CD4-positive, alpha-beta memory T cell (primary cell): ENCODE results near the gene FRS3. TPM values are rescaled to one million over a fixed set of nuclear protein-coding genes. Genes with fewer than 3 reads are reported as not detected.

Experiments used
- CTCF ChIA-PET: fragments of 350-600 bp; sonication (Branson Sonifier 250); formaldehyde crosslinking; loops from one replicate; lab custom pipeline; 2021; ENCODE audit warnings: inconsistent platforms; ENCODE audit not compliant: partially characterized antibody; lab: Charles Lee
- POLR2A ChIA-PET: fragments of 350-600 bp; sonication (Branson Sonifier 250); formaldehyde crosslinking; loops from one replicate; lab custom pipeline; 2021; ENCODE audit not compliant: partially characterized antibody; lab: Charles Lee
- DNase-seq, 5 donors: peaks; one replicate each; pipeline versions ENCODE4 v3.0.0 to v3.0.0-alpha.2; 2020 to 2022; ENCODE audit warnings: mixed read lengths in 1 of 5
- H3K27ac ChIP-seq: one replicate; pipeline ENCODE4 v1.7.0; 2013; ENCODE audit warnings: low read depth, low read length
- H3K27me3 ChIP-seq: 2 replicates; pipeline ENCODE4 v1.7.0; 2013; ENCODE audit warnings: mild to moderate bottlenecking, low read length, moderate library complexity; ENCODE audit not compliant: insufficient read depth
- H3K36me3 ChIP-seq: 2 replicates; pipeline ENCODE4 v1.7.0; 2013; ENCODE audit warnings: mild to moderate bottlenecking, low read length, moderate library complexity; ENCODE audit not compliant: insufficient read depth
- H3K4me1 ChIP-seq: 2 replicates; pipeline ENCODE4 v1.7.0; 2013; ENCODE audit warnings: mild to moderate bottlenecking, low read length, moderate library complexity; ENCODE audit not compliant: insufficient read depth
- H3K4me3 ChIP-seq, 2 donors: one replicate each; pipeline ENCODE4 v1.7.0; 2013; ENCODE audit warnings: low read length in 2 of 2, mild to moderate bottlenecking in 1 of 2
- H3K9me3 ChIP-seq, 2 donors: one replicate each; pipeline ENCODE4 v1.7.0; 2013; ENCODE audit warnings: low read length in 2 of 2, control low read depth in 1 of 2; ENCODE audit not compliant: control insufficient read depth in 1 of 2
- H3K27ac Mint-ChIP-seq, 7 donors: one replicate each; pipeline ENCODE4 v1.8.0; 2020 to 2021; ENCODE audit warnings: mixed read lengths in 7 of 7, mild to moderate bottlenecking in 6 of 7, inconsistent platforms in 3 of 7, moderate library complexity in 3 of 7
- H3K27me3 Mint-ChIP-seq, 2 donors: one replicate each; pipeline ENCODE4 v1.8.0; 2020 to 2021; ENCODE audit warnings: mixed read lengths in 2 of 2
- H3K36me3 Mint-ChIP-seq, 2 donors: one replicate each; pipeline ENCODE4 v1.8.0; 2020 to 2021; ENCODE audit warnings: mixed read lengths in 2 of 2, inconsistent platforms in 1 of 2, mild to moderate bottlenecking in 1 of 2
- H3K4me1 Mint-ChIP-seq, 4 donors: one replicate each; pipeline ENCODE4 v1.8.0; 2020 to 2021; ENCODE audit warnings: mixed read lengths in 4 of 4, mild to moderate bottlenecking in 1 of 4
- H3K4me3 Mint-ChIP-seq, 8 donors: one replicate each; pipeline ENCODE4 v1.8.0; 2020 to 2021; ENCODE audit warnings: mixed read lengths in 8 of 8, mild to moderate bottlenecking in 7 of 8, moderate library complexity in 6 of 8, inconsistent platforms in 3 of 8
- H3K9me3 Mint-ChIP-seq, 8 donors: one replicate each; pipeline ENCODE4 v1.8.0; 2020 to 2021; ENCODE audit warnings: mixed read lengths in 8 of 8, mild to moderate bottlenecking in 5 of 8, inconsistent platforms in 3 of 8, moderate library complexity in 1 of 8
- intact Hi-C: fragments of 100-400 bp; cut with micrococcal nuclease; formaldehyde crosslinking; loops from one replicate; pipeline ENCODE4 v1.15.1; 2023
- polyA plus RNA-seq, 2 donors: library from polyadenylated mRNA; unstranded; fragments of 300-500 nt; fragmentation: Illumina TruSeq; gene quantifications; one replicate each; pipeline ENCODE4 v1.2.3, GENCODE V29; 2021
- total RNA-seq, 2 experiments: library from RNA; stranded (reverse); gene quantifications; one replicate each; pipeline ENCODE4 v1.2.3, GENCODE V29; 2021

The FRS3 gene
- total and polyA plus RNA-seq, 4 experiments from 2014 or later = 2.2 to 10.0 (median 5.8) TPM

DNA sequence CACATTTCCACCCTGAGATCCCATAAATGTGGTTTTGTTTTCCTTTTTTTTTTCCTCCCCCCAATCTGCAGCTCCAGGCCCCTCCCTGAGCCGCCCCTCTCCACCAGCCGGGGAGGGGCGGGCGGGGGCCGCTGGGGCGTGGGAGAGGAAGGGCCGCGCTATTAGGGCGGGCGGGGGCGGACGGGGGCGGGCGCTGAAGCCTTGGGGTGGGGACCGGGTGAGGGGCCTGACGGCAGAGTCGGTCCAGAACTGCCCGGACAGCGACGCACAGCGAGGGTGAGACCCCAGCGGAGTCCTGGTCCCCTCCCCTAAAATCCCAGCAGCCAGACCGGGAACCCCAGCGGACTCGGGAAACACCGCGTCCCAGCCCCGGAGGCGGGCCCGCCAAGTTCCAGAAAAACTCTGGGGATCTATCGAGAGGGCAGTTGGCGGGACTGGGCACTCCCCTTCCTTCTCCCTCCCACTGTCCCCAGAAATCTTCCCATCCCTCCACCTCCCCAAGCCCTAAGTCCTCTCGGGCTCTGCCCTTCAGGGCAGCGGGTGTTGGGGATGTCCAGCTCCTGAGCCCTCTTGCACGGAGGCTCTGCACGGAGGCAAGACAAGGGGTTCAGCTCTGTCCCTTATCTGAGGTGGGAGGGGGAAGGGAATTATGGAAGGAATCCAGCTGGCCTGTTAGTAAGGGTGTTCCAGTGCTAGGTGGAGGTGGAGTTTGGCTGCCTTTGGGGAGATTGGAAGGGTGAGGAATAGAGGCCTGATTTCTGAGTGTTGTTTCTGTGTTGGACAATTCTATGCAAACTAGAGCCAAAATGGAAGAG lies 1.1 kb upstream of the FRS3 start, which contains the start of gene PRICKLE4:
TSS of gene PRICKLE4 (plus strand) at position 232 of the 815 bp plus-strand sequence. CDS start 2,692 bp downstream, outside the sequence.
- Mint-ChIP-seq H3K9me3 (peaks cover 0 to under 1% (median 0%) of the 10 kb centered on the region in 8 donors), H3K4me1 (peaks cover 9 to 32% (median 16%) of the 10 kb centered on the region in 4 donors), H3K27me3 (peaks cover 2 to 3% of the 10 kb centered on the region in 2 donors), H3K36me3 (peaks cover 2 to 8% of the 10 kb centered on the region in 2 donors), H3K4me3 (peak within 1 kb of the TSS; percentile 80 to 94 (median 87)), H3K27ac (peak within 1 kb of the TSS in 4 of 7 donors; percentile 72 to 88 (median 84))
- ChIA-PET CTCF (interaction anchor here (1.1 to 9.8 kb wide), 6 partner anchors 11 to 434 kb away, joined by 3 to 178 read pairs (median 4); partner anchors contain the start of genes BYSL, MED20 and TAF8), POLR2A (interaction anchor here (1.2 to 1.4 kb wide), 2 partner anchors 268 to 526 kb away, joined by 3 to 6 read pairs; no protein-coding TSS in a partner anchor)
- peaks cover 16% of the 10 kb centered on the region for H3K4me1 ChIP-seq
- H3K36me3 ChIP-seq = no peaks in the 10 kb centered on the region
- H3K27ac ChIP-seq = peak within 1 kb of the TSS; percentile 44
- no peak for DNase-seq
- H3K9me3 ChIP-seq = no peaks in the 10 kb centered on the region
- peak within 1 kb of the TSS; percentile 44 to 76 for H3K4me3 ChIP-seq
- intact Hi-C loops = loop anchor here (1.0 to 10.0 kb wide), 7 partner anchors 45 to 1394 kb away; partner anchors contain the start of genes MRPS10, SRF, TFEB and USP49
- no peaks in the 10 kb centered on the region for H3K27me3 ChIP-seq

DNA sequence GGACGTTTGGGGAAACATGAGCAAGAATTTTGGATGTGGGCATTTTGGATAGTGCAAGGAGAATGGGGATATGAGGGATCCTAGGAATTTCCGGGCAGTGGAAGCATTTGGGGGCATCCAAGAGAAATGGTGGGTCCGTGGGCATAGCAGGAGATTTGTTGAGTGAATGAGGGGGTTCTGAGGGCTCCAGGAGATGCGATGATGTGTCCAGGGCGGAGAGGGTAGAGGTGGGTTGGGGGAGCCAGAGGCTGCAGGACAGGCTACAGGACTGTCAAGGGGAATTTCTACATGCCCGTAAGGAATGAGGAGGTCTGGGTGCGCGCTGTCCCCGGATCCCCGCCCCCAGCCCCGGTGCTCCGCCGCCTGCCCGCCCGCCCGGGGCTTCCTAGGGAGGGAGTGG lies 364 bp downstream of the FRS3 start:
- H3K36me3 Mint-ChIP-seq = peaks cover 10 to 22% of the 10 kb centered on the region in 2 donors
- Histone ChIP-seq H3K4me1 (peaks cover 15% of the 10 kb centered on the region), H3K4me3 (peak overlapping the region; percentile 45 to 76), H3K27ac (peak overlapping the region; percentile 25), H3K36me3 (peaks cover 10% of the 10 kb centered on the region), H3K27me3 (no peaks in the 10 kb centered on the region), H3K9me3 (no peaks in the 10 kb centered on the region)
- H3K27me3 Mint-ChIP-seq = peaks cover 2 to 3% of the 10 kb centered on the region in 2 donors
- peaks cover 9 to 30% (median 12%) of the 10 kb centered on the region in 4 donors for H3K4me1 Mint-ChIP-seq
- no peak for DNase-seq
- CTCF ChIA-PET = interaction anchor here (0.6 to 9.8 kb wide), 3 partner anchors 267 to 768 kb away, joined by 3 to 178 read pairs (median 3); partner anchors contain the start of gene TAF8
- POLR2A ChIA-PET = interaction anchor here (0.7 to 1.2 kb wide), 3 partner anchors 43 to 527 kb away, joined by 3 read pairs; partner anchors contain the start of gene TAF8
- H3K4me3 Mint-ChIP-seq = peak overlapping the region; percentile 84 to 91 (median 87)
- peak overlapping the region in 6 of 7 donors; percentile 83 to 93 (median 88) for H3K27ac Mint-ChIP-seq
- no peaks in the 10 kb centered on the region for H3K9me3 Mint-ChIP-seq
- intact Hi-C loops = loop anchor here (1.0 kb wide), 1 partner anchor 8 kb away; the partner anchor contains the start of gene TOMM6

DNA sequence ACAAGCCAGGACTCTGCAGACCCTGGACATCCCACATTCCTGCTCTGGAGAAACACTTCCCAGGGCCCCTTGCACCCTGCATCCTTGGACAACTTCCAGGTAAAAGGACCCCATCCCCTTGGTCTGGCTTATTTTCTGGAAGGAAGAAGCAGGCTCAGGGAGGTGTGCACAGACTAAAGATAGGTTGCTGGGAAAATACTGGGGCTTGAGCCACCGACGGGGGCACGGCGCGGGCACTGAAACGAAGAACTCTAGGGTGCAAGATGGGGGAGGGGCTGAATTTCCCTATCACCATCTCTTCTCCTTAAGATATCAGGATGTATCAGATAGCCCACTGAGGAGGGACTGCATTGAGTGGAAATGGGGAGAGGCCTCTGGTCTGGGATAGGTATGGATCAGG lies 805 bp downstream of the FRS3 start:
- ChIA-PET CTCF (interaction anchor here (0.7 to 4.5 kb wide), 5 partner anchors 8 to 436 kb away, joined by 3 to 28 read pairs (median 4); partner anchors contain the start of genes BYSL, MED20 and TOMM6), POLR2A (interaction anchor here (1.0 to 1.3 kb wide), 2 partner anchors 9 to 13 kb away, joined by 3 to 5 read pairs; partner anchors contain the start of gene TOMM6)
- DNase-seq = no peak
- peaks cover 14 to 25% of the 10 kb centered on the region in 2 donors for H3K36me3 Mint-ChIP-seq
- no peaks in the 10 kb centered on the region for H3K9me3 ChIP-seq
- H3K4me1 Mint-ChIP-seq = peaks cover 9 to 27% (median 12%) of the 10 kb centered on the region in 4 donors
- H3K27ac ChIP-seq = no peak overlapping the region
- peak overlapping the region; percentile 45 to 76 for H3K4me3 ChIP-seq
- H3K27me3 ChIP-seq = no peaks in the 10 kb centered on the region
- peaks cover 2 to 3% of the 10 kb centered on the region in 2 donors for H3K27me3 Mint-ChIP-seq
- no peaks in the 10 kb centered on the region for H3K9me3 Mint-ChIP-seq
- peaks cover 13% of the 10 kb centered on the region for H3K36me3 ChIP-seq
- peak overlapping the region in 5 of 7 donors; percentile 83 to 93 (median 87) for H3K27ac Mint-ChIP-seq
- H3K4me1 ChIP-seq = peaks cover 15% of the 10 kb centered on the region
- H3K4me3 Mint-ChIP-seq = peak overlapping the region; percentile 84 to 91 (median 87)
- intact Hi-C loops = loop anchor here (1.0 kb wide), 1 partner anchor 8 kb away; the partner anchor contains the start of gene TOMM6

DNA sequence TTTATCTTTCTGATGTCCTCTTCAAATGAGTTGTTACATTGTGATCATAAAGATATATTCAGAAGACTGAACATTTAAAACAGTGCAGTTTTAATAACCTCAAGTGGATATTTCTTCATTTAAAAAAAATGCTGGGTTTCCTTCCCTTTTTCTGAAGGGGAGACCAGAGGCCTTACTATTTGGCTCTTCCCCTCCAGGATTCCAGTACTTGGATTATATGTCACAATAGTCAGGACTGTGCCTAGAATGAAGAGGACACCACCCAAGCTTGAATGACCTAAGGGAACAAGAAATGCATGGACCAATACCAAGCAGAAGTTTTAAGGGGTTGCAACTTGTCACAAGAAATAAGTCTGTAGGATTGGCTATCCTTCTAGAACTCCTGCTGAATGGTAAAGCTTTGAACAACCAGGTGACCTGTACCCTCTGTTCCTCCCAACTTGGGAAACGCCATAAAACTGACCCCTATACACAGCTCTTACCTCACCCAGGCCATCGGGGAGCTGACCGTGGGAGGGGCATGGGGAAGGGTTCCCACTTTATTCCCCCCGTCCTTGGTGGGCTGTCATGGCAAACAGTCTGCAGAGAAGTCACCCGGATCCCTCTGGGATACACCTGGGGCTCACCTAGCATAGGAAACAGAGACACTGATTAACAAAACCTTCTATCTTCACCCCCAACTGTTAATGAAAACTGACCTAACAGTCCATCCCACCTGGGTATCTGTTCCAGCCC lies 2.0 kb downstream of the FRS3 start:
- Histone ChIP-seq H3K9me3 (no peaks in the 10 kb centered on the region), H3K4me1 (peaks cover 15% of the 10 kb centered on the region), H3K27ac (no peak overlapping the region), H3K36me3 (peaks cover 14% of the 10 kb centered on the region), H3K4me3 (no peak overlapping the region), H3K27me3 (no peaks in the 10 kb centered on the region)
- no peak for DNase-seq
- peak overlapping the region in 4 of 8 donors; percentile 36 to 88 (median 44) for H3K4me3 Mint-ChIP-seq
- POLR2A ChIA-PET = interaction anchor here (1.0 to 1.3 kb wide), 2 partner anchors 10 to 14 kb away, joined by 3 to 5 read pairs; partner anchors contain the start of gene TOMM6
- H3K36me3 Mint-ChIP-seq = peaks cover 15 to 28% of the 10 kb centered on the region in 2 donors
- H3K4me1 Mint-ChIP-seq = peaks cover 9 to 27% (median 12%) of the 10 kb centered on the region in 4 donors
- H3K27ac Mint-ChIP-seq = peak overlapping the region in 1 of 7 donors; percentile 12
- intact Hi-C loops = loop anchor here (2.0 kb wide), 2 partner anchors 71 to 175 kb away; no protein-coding TSS in a partner anchor
- CTCF ChIA-PET = interaction anchor here (0.6 to 4.5 kb wide), 6 partner anchors 10 to 437 kb away, joined by 3 to 28 read pairs (median 4); partner anchors contain the start of genes BYSL, MED20 and TOMM6
- H3K27me3 Mint-ChIP-seq = peaks cover 2 to 3% of the 10 kb centered on the region in 2 donors
- H3K9me3 Mint-ChIP-seq = no peaks in the 10 kb centered on the region

DNA sequence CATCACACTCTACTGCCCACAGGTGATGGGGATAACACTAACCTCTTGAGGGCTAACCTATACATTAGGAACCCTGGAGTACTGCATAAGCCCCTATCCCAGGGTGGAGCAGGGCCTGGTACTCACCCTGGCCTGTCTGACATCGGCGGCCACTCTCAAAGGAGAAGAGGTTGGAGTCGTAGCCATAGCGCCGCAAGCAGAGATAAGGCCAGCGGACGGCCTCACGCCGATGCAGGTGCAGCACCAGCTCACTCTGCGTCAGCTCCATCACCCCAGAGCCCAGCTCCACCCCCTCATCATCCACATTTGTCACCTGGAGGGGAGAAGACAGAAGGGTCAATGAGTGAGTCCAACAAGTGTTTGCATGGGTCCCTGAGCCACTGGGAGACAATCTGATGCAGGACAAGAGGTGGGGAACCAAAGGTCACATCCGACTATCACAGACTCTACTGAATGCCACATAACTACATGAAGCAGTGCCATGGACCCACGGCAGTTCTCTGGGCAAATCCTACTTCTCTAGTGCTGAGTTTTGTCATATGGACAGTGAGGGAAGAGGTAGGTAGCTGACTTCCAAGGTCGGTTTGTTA lies 4.3 kb downstream of the FRS3 start:
- peaks cover 6 to 20% (median 6%) of the 10 kb centered on the region in 4 donors for H3K4me1 Mint-ChIP-seq
- no peak overlapping the region for H3K27ac ChIP-seq
- no peaks in the 10 kb centered on the region for H3K9me3 Mint-ChIP-seq
- no peak for DNase-seq
- H3K4me1 ChIP-seq = peaks cover 7% of the 10 kb centered on the region
- ChIA-PET POLR2A (interaction anchor here (1.6 kb wide), 1 partner anchor 11 kb away, joined by 6 read pairs; no protein-coding TSS in a partner anchor), CTCF (interaction anchor here (0.9 to 4.5 kb wide), 5 partner anchors 9 to 42 kb away, joined by 3 to 28 read pairs (median 3); partner anchors contain the start of genes TFEB and TOMM6)
- H3K36me3 ChIP-seq = peaks cover 28% of the 10 kb centered on the region
- H3K27me3 ChIP-seq = no peaks in the 10 kb centered on the region
- no peak overlapping the region for H3K4me3 ChIP-seq
- peaks cover 28 to 44% of the 10 kb centered on the region in 2 donors for H3K36me3 Mint-ChIP-seq
- no peak overlapping the region for H3K27ac Mint-ChIP-seq
- H3K9me3 ChIP-seq = no peaks in the 10 kb centered on the region
- no peak overlapping the region for H3K4me3 Mint-ChIP-seq
- intact Hi-C loops = no loop called here
- peaks cover 0 to 2% of the 10 kb centered on the region in 2 donors for H3K27me3 Mint-ChIP-seq

DNA sequence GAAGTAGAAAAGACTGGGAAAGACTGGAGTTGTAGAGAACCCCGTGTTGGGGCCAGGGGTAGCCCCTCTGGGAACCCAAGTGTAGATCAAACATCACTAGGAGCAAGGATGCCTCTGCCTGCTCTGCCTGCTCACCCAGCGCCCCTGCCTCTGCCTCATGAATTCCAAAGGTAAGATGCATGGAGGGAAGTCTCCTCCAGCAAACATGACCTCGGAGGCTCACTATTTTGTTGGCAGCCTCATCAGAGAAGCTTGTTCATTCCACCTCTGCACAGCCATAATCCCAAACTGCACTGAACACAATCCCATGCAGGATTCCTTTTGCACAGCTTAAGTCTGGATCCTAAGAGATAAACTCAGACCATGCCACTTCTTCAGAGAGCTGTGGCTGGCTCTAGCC lies 4.9 kb downstream of the FRS3 start:
- Histone ChIP-seq H3K4me3 (no peak overlapping the region), H3K9me3 (no peaks in the 10 kb centered on the region), H3K4me1 (peaks cover 7% of the 10 kb centered on the region), H3K36me3 (peaks cover 30% of the 10 kb centered on the region), H3K27me3 (no peaks in the 10 kb centered on the region), H3K27ac (no peak overlapping the region)
- intact Hi-C loops = no loop called here
- Mint-ChIP-seq H3K4me3 (no peak overlapping the region), H3K27me3 (peaks cover 0 to under 1% of the 10 kb centered on the region in 2 donors), H3K9me3 (no peaks in the 10 kb centered on the region), H3K4me1 (peaks cover 5 to 15% (median 6%) of the 10 kb centered on the region in 4 donors), H3K36me3 (peaks cover 28 to 44% of the 10 kb centered on the region in 2 donors), H3K27ac (peak overlapping the region in 1 of 7 donors; percentile 8)
- ChIA-PET POLR2A (no interaction called here), CTCF (interaction anchor here (0.9 to 4.5 kb wide), 5 partner anchors 9 to 41 kb away, joined by 3 to 28 read pairs (median 3); partner anchors contain the start of genes TFEB and TOMM6)
- no peak for DNase-seq
